H4 (cell line): Measurements from ENCODE around the gene NPB. TPM values are rescaled to one million over a fixed set of nuclear protein-coding genes. Genes with fewer than 3 reads are reported as not detected.

Experiments
- DNase-seq: peaks from one replicate; pipeline ENCODE4 v3.0.0-alpha.2; 2015; ENCODE audit warnings: low spot score
- total RNA-seq: library from RNA; depleted of rRNA; stranded (reverse); fragments of >200 nt; shearing (Covaris generic); gene quantifications from 2 replicates; pipeline ENCODE4 v1.2.3, GENCODE V29; 2014

NPB gene
- total RNA-seq, 1 experiment from 2014 or later, result 0.04 TPM

GRCh38 chr17:81925860-81926450 is 23.9 kb downstream of the NPB start:
- DNase-seq, result no peak

DNA sequence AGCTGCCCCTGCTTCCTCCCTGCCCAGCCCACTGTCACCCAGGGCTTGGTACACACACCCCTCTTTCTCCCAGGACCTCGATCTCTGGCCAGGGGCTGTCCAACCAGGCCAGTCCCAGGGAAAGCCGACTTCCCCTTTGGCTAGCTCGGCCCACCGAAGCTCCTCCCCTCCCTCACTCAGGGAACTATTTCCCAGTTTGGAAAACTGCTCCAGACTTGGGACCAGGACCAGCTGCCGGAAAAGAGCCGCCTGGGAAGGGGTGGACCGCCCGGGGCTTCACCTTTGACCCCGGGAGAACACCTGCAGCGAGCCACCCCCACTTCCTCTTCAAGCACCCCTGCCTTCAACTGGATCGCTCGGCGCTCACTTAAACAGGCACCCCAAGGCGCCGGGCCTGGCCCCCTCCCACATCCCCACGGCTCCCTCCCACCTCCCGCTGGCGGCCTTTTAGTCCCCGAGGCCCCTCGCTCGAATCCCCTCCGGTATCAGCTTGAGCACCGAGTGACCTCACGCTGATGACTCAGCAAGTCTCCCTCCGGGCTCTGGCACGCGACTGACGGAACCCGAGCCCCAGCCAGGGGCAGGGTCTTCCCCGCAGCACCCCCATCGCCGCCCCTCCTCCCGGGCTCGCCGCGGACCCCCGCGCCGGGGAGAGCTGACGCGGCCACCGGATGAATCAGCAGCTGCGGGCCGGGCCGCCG is 24.6 kb downstream of the NPB start:
- peak; percentile 81 for DNase-seq

- DNase-seq, result no peak
These were observed 25.2 kb downstream of the NPB start for GRCh38 chr17:81927152-81927652.

GRCh38 chr17:81927653-81928543 is 25.9 kb downstream of the NPB start, which contains the start of gene MAFG:
Gene MAFG, minus strand, starts transcription at chr17:81927735. Its CDS starts 4,550 bp downstream, at chr17:81923185.
- DNase-seq, result peak; percentile 91

DNA sequence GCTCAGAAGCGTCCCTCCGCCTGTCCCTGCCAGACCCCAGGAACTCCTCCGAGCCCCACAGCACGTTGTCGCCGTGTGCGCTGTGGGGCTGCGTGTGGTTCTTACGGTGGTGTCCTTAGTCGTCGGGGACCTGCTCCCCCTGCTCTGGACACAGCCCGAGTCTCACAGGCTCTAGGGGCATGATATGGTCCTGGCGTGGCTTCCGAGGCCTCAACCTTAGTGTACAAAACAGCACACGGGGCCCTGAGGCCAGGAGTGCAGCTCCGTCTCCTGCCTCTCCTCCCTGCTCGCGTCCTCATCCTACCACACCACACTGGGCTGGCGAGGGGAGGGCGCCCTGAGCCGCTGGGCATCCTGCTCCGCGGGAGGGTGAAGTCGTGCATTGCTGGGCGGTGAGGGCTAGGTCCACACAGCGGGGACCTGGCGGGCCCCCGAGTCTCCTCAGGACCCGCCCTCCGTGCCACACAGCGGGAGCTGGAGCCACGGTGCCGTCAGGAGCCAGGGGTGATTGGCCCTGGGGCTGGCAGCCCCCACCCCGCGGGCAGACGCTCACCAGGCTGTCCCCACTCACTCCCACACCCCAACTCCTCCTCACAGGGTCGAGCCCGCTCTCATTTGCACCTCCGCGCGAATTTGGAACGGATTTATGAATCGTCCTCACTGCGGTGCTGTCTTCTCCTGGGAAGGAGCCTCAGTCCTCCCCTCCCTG is 26.7 kb downstream of the NPB start:
- DNase-seq, result no peak

- no peak for DNase-seq
These were observed 27.5 kb downstream of the NPB start for GRCh38 chr17:81929253-81930141.

DNA sequence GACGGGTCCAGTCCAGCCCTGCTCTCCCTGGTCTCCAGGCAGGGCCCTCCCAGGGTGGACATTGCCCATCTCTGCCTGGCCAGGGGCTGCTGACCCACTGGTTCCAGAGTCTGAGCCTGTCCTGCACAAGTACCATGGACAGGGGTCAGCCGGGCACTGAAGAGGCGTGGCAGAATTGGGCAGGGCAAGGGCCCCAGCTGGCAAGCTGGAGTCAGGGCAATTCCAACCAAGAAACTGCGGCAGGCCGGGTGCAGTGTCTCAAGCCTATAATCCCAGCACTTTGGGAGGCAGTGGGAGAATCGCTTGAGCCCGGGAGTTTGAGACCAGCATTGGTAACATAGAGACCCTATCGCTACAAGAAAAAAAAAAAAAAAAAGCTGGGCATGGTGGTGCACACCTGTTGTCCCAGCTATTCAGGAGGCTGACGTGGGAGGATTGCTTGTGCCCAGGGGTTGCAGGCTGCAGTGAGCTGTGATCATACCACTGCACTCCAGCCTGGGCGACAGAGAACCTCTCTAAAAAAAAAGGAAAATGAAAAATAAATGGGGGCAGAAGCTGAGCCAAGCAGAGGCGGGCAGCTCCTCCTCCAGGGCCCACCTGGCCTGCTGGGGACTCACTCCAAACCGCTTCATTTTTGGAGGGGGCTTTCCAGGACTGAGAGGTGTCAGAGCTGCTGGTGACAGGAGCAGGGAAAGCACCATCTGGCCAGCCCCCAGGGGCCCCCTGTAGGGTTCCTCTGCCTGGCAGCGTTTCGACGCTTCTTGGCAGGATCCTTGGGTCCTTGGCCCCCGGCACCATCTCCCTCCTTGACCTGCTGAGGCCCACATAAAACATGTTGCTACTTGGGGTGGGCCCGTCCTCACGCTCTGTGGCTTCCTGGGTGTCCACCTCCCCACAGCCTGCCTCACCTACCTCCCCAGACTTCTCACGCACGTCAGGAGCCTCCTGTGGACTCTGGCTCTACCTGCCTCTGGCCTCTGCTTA is 28.4 kb downstream of the NPB start:
- DNase-seq, result no peak

GRCh38 chr17:81931189-81931556 is 29.1 kb downstream of the NPB start:
- DNase-seq, result no peak

DNA sequence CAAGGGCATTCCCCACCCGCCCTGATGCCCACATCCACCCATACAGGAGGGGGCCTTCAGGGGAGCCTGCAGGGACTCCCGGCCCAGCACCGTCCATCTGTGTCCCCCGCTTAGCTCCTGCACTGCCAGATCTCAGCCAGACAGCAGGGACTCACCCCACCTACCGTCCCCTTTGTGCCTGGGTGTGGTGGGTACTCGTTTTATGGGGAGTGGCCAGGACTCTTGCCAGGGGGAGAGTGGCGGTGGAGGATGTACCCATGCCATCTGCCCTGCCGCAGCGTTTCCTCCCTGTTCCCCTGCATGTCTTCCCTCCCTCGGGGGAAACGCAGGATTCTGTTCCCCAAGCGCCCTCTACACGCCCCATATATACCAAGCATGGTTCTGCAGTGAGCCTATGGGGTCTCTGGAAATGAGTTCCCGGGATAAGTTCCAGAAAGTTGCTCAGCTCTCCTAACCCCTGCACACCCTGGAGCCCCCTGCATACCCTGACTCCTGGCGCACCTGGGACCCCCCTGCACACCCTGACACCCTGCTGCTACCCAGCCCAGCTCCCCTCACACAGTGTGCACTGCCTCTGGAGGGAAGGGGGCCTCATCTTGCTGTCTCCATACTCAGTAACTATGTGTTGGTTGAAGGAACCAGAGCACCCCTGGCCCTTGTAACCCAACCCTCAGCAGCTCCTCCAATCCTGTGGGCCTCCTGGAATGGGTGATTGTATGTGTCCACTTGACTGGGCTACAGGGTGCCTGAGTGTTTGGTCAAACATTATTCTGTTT is 29.7 kb downstream of the NPB start:
- DNase-seq, result no peak

GRCh38 chr17:81932333-81932983 is 30.4 kb downstream of the NPB start:
- no peak for DNase-seq

GRCh38 chr17:81933178-81933699 is 31.2 kb downstream of the NPB start:
- no peak for DNase-seq

- DNase-seq, result no peak
These were observed 32.2 kb downstream of the NPB start for GRCh38 chr17:81934098-81934757.

DNA sequence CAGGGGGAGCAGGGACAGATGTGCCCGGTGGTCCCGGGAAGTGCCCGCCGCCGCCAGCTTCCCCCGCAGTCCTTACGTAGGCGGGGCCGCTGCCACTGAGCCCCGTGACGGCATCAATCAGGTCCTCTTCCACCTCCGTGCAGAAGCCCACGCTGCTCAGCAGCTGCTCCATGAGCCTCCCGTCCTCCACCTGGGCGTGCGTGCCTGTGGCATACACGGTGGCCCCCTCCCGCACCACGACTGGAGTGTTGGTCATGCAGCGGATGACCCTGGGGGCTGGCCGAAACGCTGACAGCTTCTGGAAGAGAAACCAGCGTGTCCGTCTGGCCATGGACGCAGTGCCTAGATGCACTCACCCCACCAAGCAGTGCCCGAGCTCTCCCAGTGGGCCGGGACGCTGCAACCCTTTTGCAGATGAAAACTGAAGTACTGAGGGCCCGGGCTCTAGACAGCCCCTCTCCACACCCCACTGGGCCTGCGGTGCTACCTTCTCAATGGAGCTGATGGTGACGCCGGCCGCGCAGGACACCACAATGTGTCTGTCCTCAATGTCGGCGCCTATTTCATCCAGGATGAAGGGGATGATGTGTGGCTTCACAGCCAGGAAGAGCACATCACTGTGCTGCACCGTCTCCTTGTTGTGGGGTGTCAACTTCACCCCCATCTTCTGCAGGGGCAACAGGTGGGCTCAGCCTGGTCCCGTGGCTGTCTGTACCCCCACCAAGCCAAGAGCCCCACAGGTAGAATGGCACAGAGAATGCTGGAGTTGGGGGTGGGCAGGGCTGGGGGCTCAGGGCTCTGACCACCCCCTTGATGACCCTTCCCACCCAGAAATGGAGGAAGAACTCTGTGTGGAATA is 33.0 kb downstream of the NPB start:
- DNase-seq, result no peak

DNA sequence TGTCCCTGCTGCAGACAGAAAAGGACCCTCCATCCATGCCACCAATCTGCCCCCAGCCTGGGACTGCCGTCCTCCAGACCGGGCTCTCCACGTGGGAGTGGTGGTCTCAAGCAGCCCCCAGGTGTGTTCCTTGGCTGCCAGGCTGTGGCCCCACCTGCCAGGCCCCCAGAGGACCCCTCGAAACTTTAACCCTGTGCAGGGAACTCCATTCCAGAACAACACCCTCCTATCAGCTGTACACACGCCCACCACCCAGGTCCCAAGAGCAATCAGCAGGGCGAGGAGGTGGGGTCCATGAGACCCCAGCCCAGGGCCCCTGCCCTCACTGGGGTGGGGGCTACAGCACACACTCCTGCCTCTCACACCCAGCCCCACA is 33.7 kb downstream of the NPB start:
- no peak for DNase-seq

- no peak for DNase-seq
These were observed 37.2 kb downstream of the NPB start for GRCh38 chr17:81939218-81939617.

- DNase-seq, result no peak
These were observed 37.9 kb downstream of the NPB start for GRCh38 chr17:81939881-81940385.
